Muscle of arm (tissue), 14 donors: ENCODE results near the gene SDF2. TPM values are rescaled to one million over a fixed set of nuclear protein-coding genes. Genes with fewer than 3 reads are reported as not detected.

Experiments used
- DNase-seq: peaks from one replicate; pipeline ENCODE4 v3.0.0-alpha.2; 2013
- long read RNA-seq, 11 donors: transcript quantifications; one replicate each; lab custom pipeline, GENCODE V29; 2026
- polyA plus RNA-seq, 12 donors: library from polyadenylated mRNA; unstranded; fragments of 120-200 nt; gene quantifications; one replicate each; pipeline ENCODE4 v1.2.1, GENCODE V29; 2013; ENCODE audit not compliant: insufficient read length in 12 of 12

Gene SDF2
- polyA plus RNA-seq: 10 to 100 TPM in 11 of 12 donors, not detected in 1; 31.3 to 49.8 (median 39.7) TPM
- long read RNA-seq, donor 1, transcript SDF2-210 (3 exons, 1,025 nt): minor isoform, 5 of 43 reads
- long read RNA-seq, donor 1, transcript SDF2-201 (3 exons, 1,568 nt): major isoform, 28 of 43 reads
- long read RNA-seq, donor 1, transcript SDF2-208 (2 exons, 1,342 nt): minor isoform, 8 of 43 reads
- long read RNA-seq, donor 1, partial matches to known transcripts: 0 of 43 reads
- long read RNA-seq, donor 1, other reads (novel, unspliced or antisense): 0 of 43 reads
- long read RNA-seq, donor 2, transcript SDF2-201 (3 exons, 1,568 nt): major isoform, 35 of 42 reads
- long read RNA-seq, donor 2, transcript SDF2-210 (3 exons, 1,025 nt): minor isoform, 5 of 42 reads
- long read RNA-seq, donor 2, partial matches to known transcripts: 0 of 42 reads
- long read RNA-seq, donor 2, other reads (novel, unspliced or antisense): 0 of 42 reads
- long read RNA-seq, donor 3, transcript SDF2-201 (3 exons, 1,568 nt): major isoform, 7 of 10 reads
- long read RNA-seq, donor 3, partial matches to known transcripts: 0 of 10 reads
- long read RNA-seq, donor 3, other reads (novel, unspliced or antisense): 0 of 10 reads
- long read RNA-seq, donor 4, partial matches to known transcripts: 0 of 6 reads
- long read RNA-seq, donor 4, other reads (novel, unspliced or antisense): 0 of 6 reads
- long read RNA-seq, donor 5, transcript SDF2-210 (3 exons, 1,025 nt): minor isoform, 8 of 34 reads
- long read RNA-seq, donor 5, transcript SDF2-201 (3 exons, 1,568 nt): major isoform, 25 of 34 reads
- long read RNA-seq, donor 5, partial matches to known transcripts: 0 of 34 reads
- long read RNA-seq, donor 5, other reads (novel, unspliced or antisense): 0 of 34 reads
- long read RNA-seq, donor 6, transcript SDF2-201 (3 exons, 1,568 nt): major isoform, 18 of 22 reads
- long read RNA-seq, donor 6, partial matches to known transcripts: 0 of 22 reads
- long read RNA-seq, donor 6, other reads (novel, unspliced or antisense): 0 of 22 reads
- long read RNA-seq, donor 7, transcript SDF2-201 (3 exons, 1,568 nt): major isoform, 16 of 21 reads
- long read RNA-seq, donor 7, partial matches to known transcripts: 0 of 21 reads
- long read RNA-seq, donor 7, other reads (novel, unspliced or antisense): 0 of 21 reads
- long read RNA-seq, donor 8, transcript SDF2-210 (3 exons, 1,025 nt): minor isoform, 7 of 40 reads
- long read RNA-seq, donor 8, transcript SDF2-201 (3 exons, 1,568 nt): major isoform, 30 of 40 reads
- long read RNA-seq, donor 8, partial matches to known transcripts: 0 of 40 reads
- long read RNA-seq, donor 8, other reads (novel, unspliced or antisense): 0 of 40 reads
- long read RNA-seq, donor 9, transcript SDF2-210 (3 exons, 1,025 nt): minor isoform, 5 of 26 reads
- long read RNA-seq, donor 9, transcript SDF2-201 (3 exons, 1,568 nt): major isoform, 19 of 26 reads
- long read RNA-seq, donor 9, partial matches to known transcripts: 0 of 26 reads
- long read RNA-seq, donor 9, other reads (novel, unspliced or antisense): 0 of 26 reads
- long read RNA-seq, donor 10, transcript SDF2-201 (3 exons, 1,568 nt): major isoform, 23 of 29 reads
- long read RNA-seq, donor 10, transcript SDF2-210 (3 exons, 1,025 nt): minor isoform, 5 of 29 reads
- long read RNA-seq, donor 10, partial matches to known transcripts: 0 of 29 reads
- long read RNA-seq, donor 10, other reads (novel, unspliced or antisense): 0 of 29 reads
- long read RNA-seq, donor 11, transcript SDF2-201 (3 exons, 1,568 nt): major isoform, 33 of 44 reads
- long read RNA-seq, donor 11, transcript SDF2-210 (3 exons, 1,025 nt): minor isoform, 8 of 44 reads
- long read RNA-seq, donor 11, partial matches to known transcripts: 0 of 44 reads
- long read RNA-seq, donor 11, other reads (novel, unspliced or antisense): 0 of 44 reads

GRCh38 chr17:28661635-28662526, at the start of gene SDF2, which contains the start of gene SUPT6H:
Gene SDF2, minus strand, starts transcription at chr17:28661906. Its CDS starts 30 bp downstream, at chr17:28661876.
Gene SUPT6H, plus strand, starts transcription at chr17:28662205. Its CDS starts 11,197 bp downstream, at chr17:28673402.
- DNase-seq: peak; percentile 96

GRCh38 chr17:28710861-28711722, 49.4 kb upstream of the SDF2 start:
- DNase-seq: peak; percentile 90

- no peak for DNase-seq
Observed at GRCh38 chr17:28707339-28707720, 45.6 kb upstream of the SDF2 start.

GRCh38 chr17:28706471-28707338, 45.0 kb upstream of the SDF2 start:
- DNase-seq: no peak

- DNase-seq: no peak
Observed at GRCh38 chr17:28705728-28706334, 44.1 kb upstream of the SDF2 start.

GRCh38 chr17:28705074-28705659, 43.5 kb upstream of the SDF2 start:
- no peak for DNase-seq

- DNase-seq: no peak
Observed at GRCh38 chr17:28704219-28704858, 42.6 kb upstream of the SDF2 start.

- DNase-seq: no peak
Observed at GRCh38 chr17:28703552-28704218, 42.0 kb upstream of the SDF2 start.

- DNase-seq: no peak
Observed at GRCh38 chr17:28702752-28703150, 41.0 kb upstream of the SDF2 start.

- DNase-seq: no peak
Observed at GRCh38 chr17:28702026-28702751, 40.5 kb upstream of the SDF2 start.

- DNase-seq: no peak
Observed at GRCh38 chr17:28700830-28701492, 39.3 kb upstream of the SDF2 start.

- DNase-seq: no peak
Observed at GRCh38 chr17:28700278-28700677, 38.6 kb upstream of the SDF2 start.

GRCh38 chr17:28698253-28698941, 36.7 kb upstream of the SDF2 start:
- no peak for DNase-seq
